ENCODE data around the gene LETM1.

GRCh38 chr4:1851160-1851559 is 4.8 kb downstream of the LETM1 start:
- no peak for TF ChIP-seq ZNF274 (IDR thresholded peaks at IDR 0.05; ENCODE audit: borderline replicate concordance, extremely low read depth, low read length)
- TF ChIP-seq CTCF (IDR thresholded peaks at IDR 0.05; ENCODE audit: control extremely low read depth in 1 of 3, insufficient read depth in 1 of 3, low read depth in 1 of 3, low read length in 3 of 3), result peak in 1 of 3 experiments; percentile 20; a peak in 1 of 4 replicates
